Mucosa of descending colon (tissue), 3 donors: ENCODE results near the gene PLA2G4F. TPM values are rescaled to one million over a fixed set of nuclear protein-coding genes. Genes with fewer than 3 reads are reported as not detected.
A peak's percentile ranks its signal among the peaks of the same experiment; 100 is the strongest.

Experiments used
- ATAC-seq: fragments of 200-7000 bp; cut with Tn5 transposase; one replicate; pipeline ENCODE4 v1.9.1; 2020; ENCODE audit warnings: mild to moderate bottlenecking, moderate library complexity
- DNase-seq, 3 donors: peaks; one replicate each; pipeline ENCODE4 v3.0.0-alpha.2; 2020
- H3K36me3 ChIP-seq: fragments of 200-600 bp; one replicate; pipeline ENCODE4 v1.8.0; 2021; ENCODE audit warnings: low read depth, mild to moderate bottlenecking
- H3K4me1 ChIP-seq: fragments of 200-600 bp; one replicate; pipeline ENCODE4 v1.8.0; 2021; ENCODE audit warnings: low read depth, mild to moderate bottlenecking
- H3K4me3 ChIP-seq: fragments of 200-600 bp; one replicate; pipeline ENCODE4 v1.8.0; 2021; ENCODE audit warnings: mild to moderate bottlenecking
- H3K9me3 ChIP-seq: fragments of 200-600 bp; one replicate; pipeline ENCODE4 v1.8.0; 2021; ENCODE audit warnings: mild to moderate bottlenecking
- CTCF ChIP-seq: fragments of 200-600 bp; IDR thresholded peaks from one replicate; pipeline ENCODE4 v1.8.0; 2022; ENCODE audit warnings: antibody characterized with exemption, mild to moderate bottlenecking
- intact Hi-C, 2 donors: fragments of 100-400 bp; cut with DNase I in 1 of 2; cut with micrococcal nuclease in 1 of 2; formaldehyde crosslinking; loops; one replicate each; pipeline versions ENCODE4 v1.11.0 to v1.11.1; 2022; cut with DNase I, micrococcal nuclease
- total RNA-seq, 3 donors: library from RNA; stranded (reverse); fragmentation: NEBNext Ultra II Directional in 2 of 3; extraction: Animal tissue kit (Norgen Biotek cat#: 25700) in 2 of 3; gene quantifications; one replicate each; pipeline versions ENCODE4 v1.2.1 to v1.2.4, GENCODE V29; 2021 to 2023
- donor health status: DM: no; HTN: no; CAD: no; lungs with moderate emphysema.
- donor health status: DM: no; HTN: no; CAD: no.
- donor health status: DM: no; HTN: yes; CAD: no.

PLA2G4F gene
- total RNA-seq, 3 donors from 2014 or later: 23.4 to 66.9 (median 41.2) TPM

GRCh38 chr15:42153874-42154211 lies 2.6 kb downstream of the PLA2G4F start:
- H3K4me3 ChIP-seq: no peak overlapping the region
- no peaks in the 10 kb centered on the region for H3K36me3 ChIP-seq
- H3K4me1 ChIP-seq: peaks cover 20% of the 10 kb centered on the region
- DNase-seq (no peak), ATAC-seq (no peak)
- intact Hi-C loops: no loop called here
- TF ChIP-seq CTCF: no peak
- H3K9me3 ChIP-seq: no peaks in the 10 kb centered on the region

GRCh38 chr15:42152921-42153698 lies 3.3 kb downstream of the PLA2G4F start:
- TF ChIP-seq CTCF: no peak
- intact Hi-C loops: no loop called here
- H3K9me3 ChIP-seq: no peaks in the 10 kb centered on the region
- no peaks in the 10 kb centered on the region for H3K36me3 ChIP-seq
- no peak overlapping the region for H3K4me3 ChIP-seq
- DNase-seq (no peak), ATAC-seq (no peak)
- H3K4me1 ChIP-seq: peaks cover 20% of the 10 kb centered on the region

GRCh38 chr15:42152196-42152920 lies 4.1 kb downstream of the PLA2G4F start:
- H3K36me3 ChIP-seq: no peaks in the 10 kb centered on the region
- H3K4me1 ChIP-seq: peaks cover 20% of the 10 kb centered on the region
- DNase-seq (peak in 2 of 3 donors; percentile 63 to 70), ATAC-seq (peak; percentile 76)
- TF ChIP-seq CTCF: no peak
- no peaks in the 10 kb centered on the region for H3K9me3 ChIP-seq
- no peak overlapping the region for H3K4me3 ChIP-seq
- intact Hi-C loops: no loop called here

GRCh38 chr15:42151736-42152135 lies 4.7 kb downstream of the PLA2G4F start:
- no peaks in the 10 kb centered on the region for H3K9me3 ChIP-seq
- TF ChIP-seq CTCF: no peak
- intact Hi-C loops: no loop called here
- ATAC-seq: peak; percentile 17
- H3K36me3 ChIP-seq: no peaks in the 10 kb centered on the region
- no peak overlapping the region for H3K4me3 ChIP-seq
- peak in 1 of 3 donors; percentile 23 for DNase-seq
- H3K4me1 ChIP-seq: peaks cover 20% of the 10 kb centered on the region

GRCh38 chr15:42151141-42151561 lies 5.3 kb downstream of the PLA2G4F start:
- DNase-seq (no peak), ATAC-seq (no peak)
- no peak for TF ChIP-seq CTCF
- no peak overlapping the region for H3K4me3 ChIP-seq
- H3K4me1 ChIP-seq: peaks cover 20% of the 10 kb centered on the region
- no peaks in the 10 kb centered on the region for H3K9me3 ChIP-seq
- H3K36me3 ChIP-seq: no peaks in the 10 kb centered on the region
- intact Hi-C loops: no loop called here
